CD4-positive, alpha-beta T cell treated with Interleukin-6 for 4 hours (primary cell): Measurements from ENCODE around the gene H3-3A.

Experiments used
- DNase-seq: peaks from one replicate; pipeline ENCODE4 v3.0.0-alpha.2; 2020; ENCODE audit warnings: mixed read lengths

The H3-3A gene

GRCh38 chr1:226054519-226055327, 7.8 kb upstream of the H3-3A start:
- DNase-seq = no peak

- no peak for DNase-seq
These were observed 2.8 kb upstream of the H3-3A start for GRCh38 chr1:226059709-226060108.

- DNase-seq = no peak
These were observed 2.1 kb upstream of the H3-3A start for GRCh38 chr1:226060427-226060826.

- no peak for DNase-seq
These were observed 1.3 kb upstream of the H3-3A start for GRCh38 chr1:226061068-226061840.

GRCh38 chr1:226061841-226062557, 517 bp upstream of the H3-3A start:
- DNase-seq = peak; percentile 61

- peak; percentile 47 for DNase-seq
These were observed 884 bp downstream of the H3-3A start for GRCh38 chr1:226063224-226063976.

- no peak for DNase-seq
These were observed 1.7 kb downstream of the H3-3A start for GRCh38 chr1:226063977-226064815.

- peak; percentile 60 for DNase-seq
These were observed 2.3 kb downstream of the H3-3A start for GRCh38 chr1:226064816-226065248.

GRCh38 chr1:226066415-226067078, 4.0 kb downstream of the H3-3A start:
- DNase-seq = no peak

GRCh38 chr1:226069811-226070489, 7.4 kb downstream of the H3-3A start:
- no peak for DNase-seq

GRCh38 chr1:226072347-226072746, 9.8 kb downstream of the H3-3A start:
- DNase-seq = no peak

- DNase-seq = no peak
These were observed 10.9 kb downstream of the H3-3A start for GRCh38 chr1:226073184-226073950.

- no peak for DNase-seq
These were observed 11.5 kb downstream of the H3-3A start for GRCh38 chr1:226074046-226074445.

- no peak for DNase-seq
These were observed 13.9 kb downstream of the H3-3A start for GRCh38 chr1:226076378-226076777.

- no peak for DNase-seq
These were observed 15.9 kb downstream of the H3-3A start for GRCh38 chr1:226078374-226078773.

GRCh38 chr1:226082587-226082917, 20.0 kb downstream of the H3-3A start:
- DNase-seq = no peak

- DNase-seq = no peak
These were observed 20.4 kb downstream of the H3-3A start for GRCh38 chr1:226082959-226083301.

- peak; percentile 93 for DNase-seq
These were observed 21.0 kb downstream of the H3-3A start for GRCh38 chr1:226083302-226084101.

GRCh38 chr1:226085675-226086285, 23.3 kb downstream of the H3-3A start:
- no peak for DNase-seq
